HEK293 (cell line): ENCODE results near the gene PASK.

ENCODE experiments used
- CTCF ChIA-PET: fragments of 350-600 bp; formaldehyde crosslinking; extraction: SDS; loops from one replicate; lab custom pipeline; 2021; ENCODE audit warnings: antibody characterized with exemption; lab: Yijun Ruan, JAX
- POLR2A ChIA-PET: fragments of 300-600 bp; formaldehyde crosslinking; extraction: SDS; loops from one replicate; lab custom pipeline; 2020; ENCODE audit warnings: antibody characterized with exemption, inconsistent platforms; lab: Yijun Ruan, JAX
- H3K27ac ChIP-seq: fragments of 200-500 bp; sonication (Bioruptor generic); 2 replicates; pipeline ENCODE4 v1.5.1; 2014; ENCODE audit warnings: low read depth, low read length, control low read depth, inconsistent platforms; ENCODE audit errors: extremely low read depth
- H3K36me3 ChIP-seq, 2 experiments: fragments of 200-500 bp in 1 of 2; sonication (Bioruptor generic) in 1 of 2; 1 replicate in 1 of 2; 2 replicates in 1 of 2; pipeline ENCODE4 v1.5.1; 2014 to 2017; ENCODE audit warnings: inconsistent platforms in 2 of 2, low read length in 2 of 2; ENCODE audit not compliant: control insufficient read depth in 2 of 2, insufficient read depth in 1 of 2
- H3K4me1 ChIP-seq: fragments of 200-500 bp; sonication (Bioruptor generic); 2 replicates; pipeline ENCODE4 v1.5.1; 2014; ENCODE audit warnings: mild to moderate bottlenecking, low read length, inconsistent platforms; ENCODE audit not compliant: control insufficient read depth, insufficient read depth
- H3K4me3 ChIP-seq: 2 replicates; pipeline ENCODE4 v1.5.1; 2011; ENCODE audit warnings: low read depth, mild to moderate bottlenecking, control low read depth, low read length, moderate library complexity
- H3K9me3 ChIP-seq: fragments of 200-500 bp; sonication (Bioruptor generic); 2 replicates; pipeline ENCODE4 v1.5.1; 2014; ENCODE audit warnings: low read depth, low read length, inconsistent platforms; ENCODE audit not compliant: control insufficient read depth, insufficient read depth
- HOXD13 ChIP-seq: sonication (generic); formaldehyde crosslinking; IDR thresholded peaks from 2 replicates; pipeline ENCODE4 v1.8.0; 2022; ENCODE audit warnings: missing genetic modification reagents, borderline replicate concordance
- KLF1 ChIP-seq: fragments of 450-650 bp; formaldehyde crosslinking; IDR thresholded peaks from 2 replicates; pipeline ENCODE4 v1.5.1; 2016; ENCODE audit warnings: missing biosample characterization, missing genetic modification characterization
- KLF10 ChIP-seq: fragments of 450-650 bp; IDR thresholded peaks from 2 replicates; pipeline ENCODE4 v1.5.1; 2018; ENCODE audit warnings: missing biosample characterization, mild to moderate bottlenecking, missing genetic modification characterization
- PRDM2 ChIP-seq: fragments of 450-650 bp; formaldehyde crosslinking; IDR thresholded peaks from 2 replicates; pipeline ENCODE4 v1.5.1; 2016; ENCODE audit warnings: missing biosample characterization, missing genetic modification characterization, borderline replicate concordance
- SCRT2 ChIP-seq: fragments of 450-650 bp; formaldehyde crosslinking; IDR thresholded peaks from 2 replicates; pipeline ENCODE4 v1.5.1; 2016; ENCODE audit warnings: missing biosample characterization, missing genetic modification characterization
- ZBTB48 ChIP-seq: fragments of 450-650 bp; formaldehyde crosslinking; IDR thresholded peaks from 2 replicates; pipeline ENCODE4 v1.5.1; 2016; ENCODE audit warnings: missing biosample characterization, missing genetic modification characterization
- ZEB2 ChIP-seq: fragments of 450-650 bp; formaldehyde crosslinking; IDR thresholded peaks from 2 replicates; pipeline ENCODE4 v1.5.1; 2016; ENCODE audit warnings: missing biosample characterization, missing genetic modification characterization
- ZFHX2 ChIP-seq: fragments of 450-650 bp; formaldehyde crosslinking; conservative IDR thresholded peaks from 2 replicates; pipeline ENCODE4 v1.5.1; 2016; ENCODE audit warnings: missing biosample characterization, missing genetic modification characterization
- ZNF292 ChIP-seq: fragments of 450-650 bp; formaldehyde crosslinking; IDR thresholded peaks from 2 replicates; pipeline ENCODE4 v1.5.1; 2016; ENCODE audit warnings: low read depth, missing biosample characterization, missing genetic modification characterization, borderline replicate concordance
- ZNF501 ChIP-seq: fragments of 450-650 bp; formaldehyde crosslinking; IDR thresholded peaks from 2 replicates; pipeline ENCODE4 v1.5.1; 2016; ENCODE audit warnings: missing biosample characterization, missing genetic modification characterization
- ZNF521 ChIP-seq: fragments of 450-650 bp; formaldehyde crosslinking; IDR thresholded peaks from 2 replicates; pipeline ENCODE4 v1.5.1; 2017; ENCODE audit warnings: missing biosample characterization, mild to moderate bottlenecking, missing genetic modification characterization
- ZNF549 ChIP-seq: fragments of 450-650 bp; IDR thresholded peaks from 2 replicates; pipeline ENCODE4 v1.5.1; 2018; ENCODE audit warnings: missing biosample characterization, missing genetic modification characterization, mild to moderate bottlenecking, inconsistent platforms, moderate library complexity
- ZNF660 ChIP-seq: fragments of 450-650 bp; IDR thresholded peaks from 2 replicates; pipeline ENCODE4 v1.5.1; 2018; ENCODE audit warnings: missing biosample characterization, mild to moderate bottlenecking, missing genetic modification characterization
- ZNF76 ChIP-seq: fragments of 450-650 bp; formaldehyde crosslinking; IDR thresholded peaks from 2 replicates; pipeline ENCODE4; 2016; ENCODE audit warnings: low read depth, missing biosample characterization, missing genetic modification characterization, borderline replicate concordance
- ZSCAN16 ChIP-seq: fragments of 450-650 bp; formaldehyde crosslinking; IDR thresholded peaks from 2 replicates; pipeline ENCODE4 v1.5.1; 2016; ENCODE audit warnings: missing biosample characterization, missing genetic modification characterization
- TF ChIP-seq, protein P1 (sequence below): fragments of 450-650 bp; formaldehyde crosslinking; IDR thresholded peaks from 2 replicates; pipeline ENCODE4 v1.5.1; 2017; ENCODE audit warnings: missing biosample characterization, missing genetic modification characterization
- TF ChIP-seq, protein P2 (sequence below): fragments of 450-650 bp; formaldehyde crosslinking; IDR thresholded peaks from 2 replicates; pipeline ENCODE4 v1.5.1; 2016; ENCODE audit warnings: missing biosample characterization, missing genetic modification characterization
- TF ChIP-seq, protein P3 (sequence below): fragments of 450-650 bp; formaldehyde crosslinking; IDR thresholded peaks from 2 replicates; pipeline ENCODE4 v1.5.1; 2016; ENCODE audit warnings: missing biosample characterization, missing genetic modification characterization
- TF ChIP-seq, protein P4 (sequence below): fragments of 450-650 bp; formaldehyde crosslinking; IDR thresholded peaks from 2 replicates; pipeline ENCODE4 v1.5.1; 2016; ENCODE audit warnings: missing biosample characterization, missing genetic modification characterization, borderline replicate concordance
- TF ChIP-seq, protein P5 (sequence below): fragments of 450-650 bp; formaldehyde crosslinking; IDR thresholded peaks from 2 replicates; pipeline ENCODE4 v1.5.1; 2016; ENCODE audit warnings: missing biosample characterization, missing genetic modification characterization

Gene PASK

GRCh38 chr2:241072553-241073165 is 76.6 kb downstream of the PASK start (continued):
- TF ChIP-seq PRDM2 (tag by site-specific recombination) = no peak
- TF ChIP-seq ZNF76 = no peak
- TF ChIP-seq ZNF521 = no peak
- TF ChIP-seq, protein P1, sequence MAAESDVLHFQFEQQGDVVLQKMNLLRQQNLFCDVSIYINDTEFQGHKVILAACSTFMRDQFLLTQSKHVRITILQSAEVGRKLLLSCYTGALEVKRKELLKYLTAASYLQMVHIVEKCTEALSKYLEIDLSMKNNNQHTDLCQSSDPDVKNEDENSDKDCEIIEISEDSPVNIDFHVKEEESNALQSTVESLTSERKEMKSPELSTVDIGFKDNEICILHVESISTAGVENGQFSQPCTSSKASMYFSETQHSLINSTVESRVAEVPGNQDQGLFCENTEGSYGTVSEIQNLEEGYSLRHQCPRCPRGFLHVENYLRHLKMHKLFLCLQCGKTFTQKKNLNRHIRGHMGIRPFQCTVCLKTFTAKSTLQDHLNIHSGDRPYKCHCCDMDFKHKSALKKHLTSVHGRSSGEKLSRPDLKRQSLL = no peak
- no peak for TF ChIP-seq ZEB2 (tag by site-specific recombination)
- TF ChIP-seq, protein P2, sequence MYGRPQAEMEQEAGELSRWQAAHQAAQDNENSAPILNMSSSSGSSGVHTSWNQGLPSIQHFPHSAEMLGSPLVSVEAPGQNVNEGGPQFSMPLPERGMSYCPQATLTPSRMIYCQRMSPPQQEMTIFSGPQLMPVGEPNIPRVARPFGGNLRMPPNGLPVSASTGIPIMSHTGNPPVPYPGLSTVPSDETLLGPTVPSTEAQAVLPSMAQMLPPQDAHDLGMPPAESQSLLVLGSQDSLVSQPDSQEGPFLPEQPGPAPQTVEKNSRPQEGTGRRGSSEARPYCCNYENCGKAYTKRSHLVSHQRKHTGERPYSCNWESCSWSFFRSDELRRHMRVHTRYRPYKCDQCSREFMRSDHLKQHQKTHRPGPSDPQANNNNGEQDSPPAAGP (tag by site-specific recombination) = no peak
- TF ChIP-seq, protein P3, sequence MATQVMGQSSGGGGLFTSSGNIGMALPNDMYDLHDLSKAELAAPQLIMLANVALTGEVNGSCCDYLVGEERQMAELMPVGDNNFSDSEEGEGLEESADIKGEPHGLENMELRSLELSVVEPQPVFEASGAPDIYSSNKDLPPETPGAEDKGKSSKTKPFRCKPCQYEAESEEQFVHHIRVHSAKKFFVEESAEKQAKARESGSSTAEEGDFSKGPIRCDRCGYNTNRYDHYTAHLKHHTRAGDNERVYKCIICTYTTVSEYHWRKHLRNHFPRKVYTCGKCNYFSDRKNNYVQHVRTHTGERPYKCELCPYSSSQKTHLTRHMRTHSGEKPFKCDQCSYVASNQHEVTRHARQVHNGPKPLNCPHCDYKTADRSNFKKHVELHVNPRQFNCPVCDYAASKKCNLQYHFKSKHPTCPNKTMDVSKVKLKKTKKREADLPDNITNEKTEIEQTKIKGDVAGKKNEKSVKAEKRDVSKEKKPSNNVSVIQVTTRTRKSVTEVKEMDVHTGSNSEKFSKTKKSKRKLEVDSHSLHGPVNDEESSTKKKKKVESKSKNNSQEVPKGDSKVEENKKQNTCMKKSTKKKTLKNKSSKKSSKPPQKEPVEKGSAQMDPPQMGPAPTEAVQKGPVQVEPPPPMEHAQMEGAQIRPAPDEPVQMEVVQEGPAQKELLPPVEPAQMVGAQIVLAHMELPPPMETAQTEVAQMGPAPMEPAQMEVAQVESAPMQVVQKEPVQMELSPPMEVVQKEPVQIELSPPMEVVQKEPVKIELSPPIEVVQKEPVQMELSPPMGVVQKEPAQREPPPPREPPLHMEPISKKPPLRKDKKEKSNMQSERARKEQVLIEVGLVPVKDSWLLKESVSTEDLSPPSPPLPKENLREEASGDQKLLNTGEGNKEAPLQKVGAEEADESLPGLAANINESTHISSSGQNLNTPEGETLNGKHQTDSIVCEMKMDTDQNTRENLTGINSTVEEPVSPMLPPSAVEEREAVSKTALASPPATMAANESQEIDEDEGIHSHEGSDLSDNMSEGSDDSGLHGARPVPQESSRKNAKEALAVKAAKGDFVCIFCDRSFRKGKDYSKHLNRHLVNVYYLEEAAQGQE (tag by site-specific recombination) = no peak

DNA sequence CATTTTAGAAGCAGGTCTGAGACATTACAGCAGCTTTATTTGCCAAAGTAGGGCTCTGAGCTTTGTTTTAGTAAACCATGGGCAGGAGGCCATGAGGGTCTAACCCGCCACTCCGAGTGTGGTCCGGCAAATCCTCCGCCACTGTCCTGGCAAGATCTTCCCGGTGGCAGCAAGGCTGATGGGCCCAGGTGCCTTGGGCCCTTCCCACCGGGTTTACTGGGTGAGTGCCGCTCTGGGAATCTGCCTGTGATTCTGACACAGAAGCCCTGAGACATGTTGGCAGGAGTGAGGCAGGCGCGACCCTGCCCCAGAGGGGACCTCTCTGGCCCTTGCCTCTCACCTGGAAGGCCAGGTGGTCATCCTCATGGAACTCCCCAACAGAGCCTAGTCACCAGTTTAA is 77.1 kb downstream of the PASK start:
- no peaks in the 10 kb centered on the region for H3K9me3 ChIP-seq
- no peaks in the 10 kb centered on the region for H3K4me1 ChIP-seq
- H3K27ac ChIP-seq = no peak overlapping the region
- ChIA-PET CTCF (no interaction called here), POLR2A (no interaction called here)
- no peak for TF ChIP-seq ZFHX2 (tag by site-specific recombination)
- H3K4me3 ChIP-seq = no peak overlapping the region
- H3K36me3 ChIP-seq = peaks cover 0 to 13% of the 10 kb centered on the region in 2 experiments; a peak in 2 of 3 replicates

DNA sequence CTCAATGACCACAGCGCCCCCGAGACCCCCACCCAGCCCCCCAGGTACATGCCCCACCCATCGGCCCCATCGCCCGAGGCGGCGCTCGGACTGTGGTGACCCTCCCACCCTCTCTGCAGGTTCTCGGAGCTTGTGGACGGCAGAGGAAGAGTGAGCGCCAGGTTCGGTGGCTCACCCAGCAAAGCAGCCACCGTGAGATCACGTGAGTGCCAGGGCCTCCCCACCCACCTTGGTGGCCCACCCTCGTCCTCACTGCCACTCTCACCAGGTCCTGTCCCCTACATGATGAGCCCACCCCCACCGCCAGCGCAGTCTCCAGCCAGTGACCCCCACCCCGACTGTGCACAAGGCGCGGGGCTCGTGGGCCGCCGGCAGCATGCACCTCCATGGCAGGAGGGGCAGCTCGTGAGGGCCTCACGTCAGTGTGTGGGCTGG is 77.6 kb downstream of the PASK start:
- Histone ChIP-seq H3K36me3 (peaks cover 0 to 13% of the 10 kb centered on the region in 2 experiments; a peak in 2 of 3 replicates), H3K4me3 (no peak overlapping the region), H3K4me1 (no peaks in the 10 kb centered on the region), H3K9me3 (no peaks in the 10 kb centered on the region), H3K27ac (no peak overlapping the region)
- CTCF ChIA-PET = no interaction called here
- POLR2A ChIA-PET = no interaction called here
- TF ChIP-seq ZNF292 (tag by site-specific recombination) = no peak
- TF ChIP-seq ZBTB48 (tag by site-specific recombination) = no peak
- TF ChIP-seq SCRT2 (tag by site-specific recombination) = no peak
- no peak for TF ChIP-seq ZNF660 (tag by site-specific recombination)
- TF ChIP-seq, protein P4, sequence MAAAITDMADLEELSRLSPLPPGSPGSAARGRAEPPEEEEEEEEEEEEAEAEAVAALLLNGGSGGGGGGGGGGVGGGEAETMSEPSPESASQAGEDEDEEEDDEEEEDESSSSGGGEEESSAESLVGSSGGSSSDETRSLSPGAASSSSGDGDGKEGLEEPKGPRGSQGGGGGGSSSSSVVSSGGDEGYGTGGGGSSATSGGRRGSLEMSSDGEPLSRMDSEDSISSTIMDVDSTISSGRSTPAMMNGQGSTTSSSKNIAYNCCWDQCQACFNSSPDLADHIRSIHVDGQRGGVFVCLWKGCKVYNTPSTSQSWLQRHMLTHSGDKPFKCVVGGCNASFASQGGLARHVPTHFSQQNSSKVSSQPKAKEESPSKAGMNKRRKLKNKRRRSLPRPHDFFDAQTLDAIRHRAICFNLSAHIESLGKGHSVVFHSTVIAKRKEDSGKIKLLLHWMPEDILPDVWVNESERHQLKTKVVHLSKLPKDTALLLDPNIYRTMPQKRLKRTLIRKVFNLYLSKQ (tag by site-specific recombination) = no peak
- no peak for TF ChIP-seq HOXD13
- TF ChIP-seq, protein P5, sequence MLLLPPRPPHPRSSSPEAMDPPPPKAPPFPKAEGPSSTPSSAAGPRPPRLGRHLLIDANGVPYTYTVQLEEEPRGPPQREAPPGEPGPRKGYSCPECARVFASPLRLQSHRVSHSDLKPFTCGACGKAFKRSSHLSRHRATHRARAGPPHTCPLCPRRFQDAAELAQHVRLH (tag by site-specific recombination) = no peak
- TF ChIP-seq ZNF501 = no peak
- TF ChIP-seq ZSCAN16 (tag by site-specific recombination) = no peak
- no peak for TF ChIP-seq KLF1 (tag by site-specific recombination)
- TF ChIP-seq ZNF549 (tag by site-specific recombination) = no peak
- no peak for TF ChIP-seq KLF10 (tag by site-specific recombination)
